ENCODE data around the gene DENND1A. TPM values are rescaled to one million over a fixed set of nuclear protein-coding genes. Genes with fewer than 3 reads are reported as not detected.

DENND1A gene
- total RNA-seq, 1 experiment from 2014 or later, result 50.1 TPM

GRCh38 chr9:123702483-123702882 is 227.4 kb downstream of the DENND1A start:
- no peak for DNase-seq
- Histone ChIP-seq H3K4me3 (ENCODE audit: low read length) (no peak overlapping the region), H2AFZ (ENCODE audit: low read length) (no peak overlapping the region), H4K20me1 (ENCODE audit: insufficient read depth, low read depth, low read length) (no peaks in the 10 kb centered on the region), H3K27me3 (ENCODE audit: low read length) (no peaks in the 10 kb centered on the region), H3K4me2 (ENCODE audit: low read depth, low read length, poor library complexity, severe bottlenecking) (no peak overlapping the region), H3K4me1 (ENCODE audit: low read length) (0 out of 2 replicates have a peak, but pooled peaks cover 3% of the 10 kb centered on the region), H3K9me3 (ENCODE audit: low read length) (peaks cover 4% of the 10 kb centered on the region; the same call in 1 of the 2 replicates), H3K9me2 (replicated peaks; ENCODE audit: insufficient read depth, low read length) (no peaks in the 10 kb centered on the region), H3K9ac (ENCODE audit: low read length) (no peak overlapping the region), H3K36me3 (ENCODE audit: insufficient read depth, low read length) (no peaks in the 10 kb centered on the region), H3K79me2 (ENCODE audit: low read length) (no peaks in the 10 kb centered on the region), H3K27ac (ENCODE audit: low read length) (no peak overlapping the region)

GRCh38 chr9:123697686-123698085 is 232.2 kb downstream of the DENND1A start:
- no peak for DNase-seq
- Histone ChIP-seq H3K4me2 (ENCODE audit: low read depth, low read length, poor library complexity, severe bottlenecking) (no peak overlapping the region), H4K20me1 (ENCODE audit: insufficient read depth, low read depth, low read length) (peaks cover 23% of the 10 kb centered on the region; the same call in 1 of the 2 replicates), H3K36me3 (ENCODE audit: insufficient read depth, low read length) (no peaks in the 10 kb centered on the region), H3K4me1 (ENCODE audit: low read length) (0 out of 2 replicates have a peak, but pooled peaks cover 3% of the 10 kb centered on the region), H3K9ac (ENCODE audit: low read length) (no peak overlapping the region), H3K9me2 (replicated peaks; ENCODE audit: insufficient read depth, low read length) (no peaks in the 10 kb centered on the region), H3K27ac (ENCODE audit: low read length) (no peak overlapping the region), H3K79me2 (ENCODE audit: low read length) (no peaks in the 10 kb centered on the region), H3K9me3 (ENCODE audit: low read length) (peaks cover 4% of the 10 kb centered on the region; the same call in 1 of the 2 replicates), H3K4me3 (ENCODE audit: low read length) (no peak overlapping the region), H2AFZ (ENCODE audit: low read length) (no peak overlapping the region), H3K27me3 (ENCODE audit: low read length) (no peaks in the 10 kb centered on the region)

DNA sequence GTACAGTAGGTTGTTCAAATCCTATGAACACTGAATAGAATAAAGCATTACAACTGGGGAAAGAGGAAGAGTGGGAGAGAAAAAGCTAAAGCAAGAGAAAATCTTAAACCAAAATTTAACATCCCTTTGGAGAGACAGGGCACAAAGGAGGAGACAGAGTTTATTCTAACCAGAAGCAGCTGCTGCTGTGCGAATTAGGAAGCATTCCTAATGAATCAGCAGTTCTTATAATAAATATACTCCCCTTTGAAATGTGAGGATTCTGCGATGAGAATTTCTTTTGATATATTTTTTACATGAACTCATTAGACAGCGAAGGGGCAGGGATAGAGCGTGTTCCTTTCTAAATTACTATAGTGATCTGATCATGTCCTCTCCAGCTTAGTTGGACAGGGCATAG is 233.4 kb downstream of the DENND1A start:
- Histone ChIP-seq H3K9me2 (replicated peaks; ENCODE audit: insufficient read depth, low read length) (no peaks in the 10 kb centered on the region), H2AFZ (ENCODE audit: low read length) (no peak overlapping the region)

DNA sequence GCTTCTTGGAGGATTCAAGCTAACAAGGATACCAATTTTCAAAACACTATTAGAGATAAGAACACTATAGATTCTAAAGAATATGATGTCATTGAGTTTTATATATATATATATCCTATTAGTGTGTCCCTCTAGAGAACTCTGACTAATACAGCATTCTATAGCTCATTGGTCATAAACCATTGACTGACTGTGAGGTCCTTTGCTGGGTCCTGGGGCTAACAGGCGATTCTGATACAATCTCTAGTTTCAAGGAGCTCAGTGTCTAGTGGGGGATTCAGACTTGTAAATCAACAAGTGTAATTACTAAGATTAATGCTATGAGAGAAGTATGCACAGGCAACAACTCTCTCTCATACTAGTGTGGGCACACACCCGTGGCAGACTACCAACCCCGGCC is 234.5 kb downstream of the DENND1A start:
- Histone ChIP-seq H3K4me3 (ENCODE audit: low read length) (no peak overlapping the region), H3K9me3 (ENCODE audit: low read length) (no peaks in the 10 kb centered on the region), H3K27me3 (ENCODE audit: low read length) (no peaks in the 10 kb centered on the region), H3K4me2 (ENCODE audit: low read depth, low read length, poor library complexity, severe bottlenecking) (no peak overlapping the region), H3K36me3 (ENCODE audit: insufficient read depth, low read length) (no peaks in the 10 kb centered on the region), H3K79me2 (ENCODE audit: low read length) (no peaks in the 10 kb centered on the region), H3K9me2 (replicated peaks; ENCODE audit: insufficient read depth, low read length) (no peaks in the 10 kb centered on the region), H3K27ac (ENCODE audit: low read length) (no peak overlapping the region), H4K20me1 (ENCODE audit: insufficient read depth, low read depth, low read length) (peaks cover 32% of the 10 kb centered on the region; the same call in 1 of the 2 replicates), H3K4me1 (ENCODE audit: low read length) (0 out of 2 replicates have a peak, but pooled peaks cover 3% of the 10 kb centered on the region), H3K9ac (ENCODE audit: low read length) (no peak overlapping the region), H2AFZ (ENCODE audit: low read length) (no peak overlapping the region)
- DNase-seq, result no peak

More for the DNA sequence above, 233.4 kb downstream of the DENND1A start:
- Histone ChIP-seq H3K9ac (ENCODE audit: low read length) (no peak overlapping the region), H3K4me3 (ENCODE audit: low read length) (no peak overlapping the region), H3K27ac (ENCODE audit: low read length) (no peak overlapping the region), H3K4me2 (ENCODE audit: low read depth, low read length, poor library complexity, severe bottlenecking) (no peak overlapping the region), H3K4me1 (ENCODE audit: low read length) (0 out of 2 replicates have a peak, but pooled peaks cover 3% of the 10 kb centered on the region), H3K27me3 (ENCODE audit: low read length) (no peaks in the 10 kb centered on the region), H3K79me2 (ENCODE audit: low read length) (no peaks in the 10 kb centered on the region), H3K36me3 (ENCODE audit: insufficient read depth, low read length) (no peaks in the 10 kb centered on the region), H4K20me1 (ENCODE audit: insufficient read depth, low read depth, low read length) (peaks cover 24% of the 10 kb centered on the region; the same call in 1 of the 2 replicates), H3K9me3 (ENCODE audit: low read length) (no peaks in the 10 kb centered on the region)
- DNase-seq, result no peak

DNA sequence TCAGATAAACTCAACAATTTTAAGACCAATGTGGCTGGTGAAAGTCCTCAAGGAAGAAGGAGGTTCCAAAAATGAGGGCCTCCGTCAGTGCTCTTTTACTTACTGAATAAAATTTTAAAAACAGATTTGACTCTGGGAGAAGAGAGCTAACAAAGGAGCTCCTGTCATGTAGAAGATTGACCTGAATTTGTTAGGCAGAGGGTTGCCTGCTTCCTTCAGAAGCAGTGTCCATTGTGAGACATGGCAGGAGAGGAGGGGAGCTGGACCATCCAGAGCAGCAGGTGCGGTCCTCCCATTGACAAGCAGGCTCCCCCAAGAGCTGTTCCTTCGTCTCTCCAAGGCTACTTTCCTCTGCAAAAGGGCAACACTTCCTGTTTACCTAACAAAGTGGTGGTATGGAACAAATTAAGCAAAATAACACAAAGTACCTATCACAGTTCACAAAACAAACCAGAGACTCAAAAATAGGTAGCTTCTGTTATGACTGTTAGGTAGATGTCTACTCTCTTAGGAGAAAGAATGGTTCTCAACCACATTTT is 238.1 kb downstream of the DENND1A start:
- no peaks in the 10 kb centered on the region for H3K9me2 ChIP-seq (replicated peaks; ENCODE audit: insufficient read depth, low read length)

DNA sequence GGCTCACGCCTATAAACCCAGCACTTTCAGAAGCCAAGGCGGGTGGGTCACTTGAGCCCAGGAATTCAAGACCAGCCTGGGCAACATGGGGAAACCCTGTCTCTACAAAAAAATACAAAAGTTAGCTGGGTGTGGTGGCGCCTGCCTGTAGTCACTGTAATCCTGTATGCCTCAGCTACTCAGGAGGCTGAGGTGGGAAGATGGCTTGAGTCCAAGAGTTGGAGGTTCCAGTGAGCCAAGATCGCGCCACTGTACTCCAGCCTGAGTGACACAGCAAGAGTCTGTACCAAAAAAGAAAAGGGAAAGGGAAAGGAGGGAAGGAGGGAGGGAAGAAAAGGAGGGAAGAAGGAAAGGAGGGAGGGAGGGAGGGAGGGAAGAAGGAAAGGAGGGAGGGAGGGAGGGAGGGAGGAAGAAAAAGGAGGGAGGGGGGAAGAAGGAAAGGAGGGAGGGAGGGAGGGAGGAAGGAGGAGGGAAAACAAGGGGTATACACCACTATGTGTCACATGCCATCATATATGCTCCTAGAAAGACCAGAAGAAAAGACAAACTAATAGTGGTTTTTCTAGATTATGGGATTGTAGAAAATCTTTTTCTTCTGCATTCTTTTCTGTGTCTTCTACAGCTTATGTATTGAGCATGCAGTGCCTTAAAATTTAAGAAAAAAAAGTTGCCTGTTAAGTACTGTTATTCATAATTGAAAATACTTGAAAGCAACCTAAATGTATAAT is 240.1 kb downstream of the DENND1A start:
- H3K9me2 ChIP-seq (replicated peaks; ENCODE audit: insufficient read depth, low read length), result no peaks in the 10 kb centered on the region
- H3K4me3 ChIP-seq (ENCODE audit: low read length), result no peak overlapping the region
- H3K27me3 ChIP-seq (ENCODE audit: low read length), result no peaks in the 10 kb centered on the region
- no peaks in the 10 kb centered on the region for H3K9me3 ChIP-seq (ENCODE audit: low read length)
- H3K4me2 ChIP-seq (ENCODE audit: low read depth, low read length, poor library complexity, severe bottlenecking), result no peak overlapping the region
- no peak for DNase-seq
- H3K4me1 ChIP-seq (ENCODE audit: low read length), result peaks cover 35% of the 10 kb centered on the region
- no peaks in the 10 kb centered on the region for H3K36me3 ChIP-seq (ENCODE audit: insufficient read depth, low read length)
- peaks cover 40% of the 10 kb centered on the region; the same call in 1 of the 2 replicates for H4K20me1 ChIP-seq (ENCODE audit: insufficient read depth, low read depth, low read length)
- H3K79me2 ChIP-seq (ENCODE audit: low read length), result no peaks in the 10 kb centered on the region
- H2AFZ ChIP-seq (ENCODE audit: low read length), result no peak overlapping the region
- no peak overlapping the region for H3K9ac ChIP-seq (ENCODE audit: low read length)
- no peak overlapping the region for H3K27ac ChIP-seq (ENCODE audit: low read length)

More for the DNA sequence above, 238.1 kb downstream of the DENND1A start:
- Histone ChIP-seq H2AFZ (ENCODE audit: low read length) (no peak overlapping the region), H3K27ac (ENCODE audit: low read length) (no peak overlapping the region), H3K36me3 (ENCODE audit: insufficient read depth, low read length) (no peaks in the 10 kb centered on the region), H3K4me2 (ENCODE audit: low read depth, low read length, poor library complexity, severe bottlenecking) (no peak overlapping the region), H3K4me3 (ENCODE audit: low read length) (no peak overlapping the region), H3K79me2 (ENCODE audit: low read length) (no peaks in the 10 kb centered on the region), H4K20me1 (ENCODE audit: insufficient read depth, low read depth, low read length) (peaks cover 41% of the 10 kb centered on the region; the same call in 1 of the 2 replicates), H3K27me3 (ENCODE audit: low read length) (no peaks in the 10 kb centered on the region), H3K4me1 (ENCODE audit: low read length) (peaks cover 17% of the 10 kb centered on the region), H3K9ac (ENCODE audit: low read length) (no peak overlapping the region), H3K9me3 (ENCODE audit: low read length) (no peaks in the 10 kb centered on the region)
- no peak for DNase-seq

GRCh38 chr9:123687246-123687751 is 242.6 kb downstream of the DENND1A start:
- Histone ChIP-seq H3K4me2 (ENCODE audit: low read depth, low read length, poor library complexity, severe bottlenecking) (peak overlapping the region; percentile 16), H3K9ac (ENCODE audit: low read length) (no peak overlapping the region), H3K4me1 (ENCODE audit: low read length) (peaks cover 44% of the 10 kb centered on the region), H3K79me2 (ENCODE audit: low read length) (no peaks in the 10 kb centered on the region), H3K9me3 (ENCODE audit: low read length) (no peaks in the 10 kb centered on the region), H3K36me3 (ENCODE audit: insufficient read depth, low read length) (no peaks in the 10 kb centered on the region), H3K4me3 (ENCODE audit: low read length) (no peak overlapping the region), H3K27me3 (ENCODE audit: low read length) (no peaks in the 10 kb centered on the region), H4K20me1 (ENCODE audit: insufficient read depth, low read depth, low read length) (peaks cover 40% of the 10 kb centered on the region), H3K27ac (ENCODE audit: low read length) (no peak overlapping the region), H2AFZ (ENCODE audit: low read length) (no peak overlapping the region), H3K9me2 (replicated peaks; ENCODE audit: insufficient read depth, low read length) (no peaks in the 10 kb centered on the region)
- DNase-seq, result no peak

- Histone ChIP-seq H3K9me2 (replicated peaks; ENCODE audit: insufficient read depth, low read length) (no peaks in the 10 kb centered on the region), H3K27ac (ENCODE audit: low read length) (no peak overlapping the region), H3K27me3 (ENCODE audit: low read length) (no peaks in the 10 kb centered on the region), H3K4me2 (ENCODE audit: low read depth, low read length, poor library complexity, severe bottlenecking) (no peak overlapping the region), H3K36me3 (ENCODE audit: insufficient read depth, low read length) (no peaks in the 10 kb centered on the region), H3K4me1 (ENCODE audit: low read length) (peaks cover 44% of the 10 kb centered on the region), H2AFZ (ENCODE audit: low read length) (no peak overlapping the region), H3K79me2 (ENCODE audit: low read length) (no peaks in the 10 kb centered on the region), H3K9ac (ENCODE audit: low read length) (no peak overlapping the region), H4K20me1 (ENCODE audit: insufficient read depth, low read depth, low read length) (peaks cover 40% of the 10 kb centered on the region), H3K9me3 (ENCODE audit: low read length) (no peaks in the 10 kb centered on the region), H3K4me3 (ENCODE audit: low read length) (no peak overlapping the region)
- DNase-seq, result no peak
These were observed 243.1 kb downstream of the DENND1A start for GRCh38 chr9:123686829-123687192.

Data from Karpas-422 (cell line).